H4 (cell line): ENCODE data around the gene INMT. TPM values are rescaled to one million over a fixed set of nuclear protein-coding genes. Genes with fewer than 3 reads are reported as not detected.

Experiments used
- DNase-seq: peaks from one replicate; pipeline ENCODE4 v3.0.0-alpha.2; 2015; ENCODE audit warnings: low spot score
- total RNA-seq: library from RNA; depleted of rRNA; stranded (reverse); fragments of >200 nt; shearing (Covaris generic); gene quantifications from 2 replicates; pipeline ENCODE4 v1.2.3, GENCODE V29; 2014

Gene INMT
- total RNA-seq, 1 experiment from 2014 or later = 0.66 TPM

- no peak for DNase-seq
Measured at GRCh38 chr7:30727061-30727945, 24.6 kb upstream of the INMT start.

- no peak for DNase-seq
Measured at GRCh38 chr7:30728591-30729100, 23.3 kb upstream of the INMT start.

GRCh38 chr7:30729642-30730041 is 22.3 kb upstream of the INMT start:
- DNase-seq = no peak

GRCh38 chr7:30730097-30730496 is 21.8 kb upstream of the INMT start:
- no peak for DNase-seq

- no peak for DNase-seq
Measured at GRCh38 chr7:30730996-30731395, 20.9 kb upstream of the INMT start.

- DNase-seq = no peak
Measured at GRCh38 chr7:30731581-30731980, 20.4 kb upstream of the INMT start.

GRCh38 chr7:30732606-30733005 is 19.3 kb upstream of the INMT start:
- DNase-seq = no peak

GRCh38 chr7:30733216-30733615 is 18.7 kb upstream of the INMT start:
- DNase-seq = no peak

GRCh38 chr7:30733691-30734090 is 18.2 kb upstream of the INMT start:
- no peak for DNase-seq

- DNase-seq = no peak
Measured at GRCh38 chr7:30734497-30734896, 17.4 kb upstream of the INMT start.

- no peak for DNase-seq
Measured at GRCh38 chr7:30735631-30736030, 16.3 kb upstream of the INMT start.

GRCh38 chr7:30736291-30736690 is 15.6 kb upstream of the INMT start:
- no peak for DNase-seq

- DNase-seq = no peak
Measured at GRCh38 chr7:30738026-30738915, 13.7 kb upstream of the INMT start.

- DNase-seq = no peak
Measured at GRCh38 chr7:30739691-30740090, 12.2 kb upstream of the INMT start.

GRCh38 chr7:30740417-30741181 is 11.3 kb upstream of the INMT start:
- peak; percentile 79 for DNase-seq

- no peak for DNase-seq
Measured at GRCh38 chr7:30741289-30741688, 10.6 kb upstream of the INMT start.

- DNase-seq = no peak
Measured at GRCh38 chr7:30743371-30744074, 8.4 kb upstream of the INMT start.

- DNase-seq = no peak
Measured at GRCh38 chr7:30744075-30744417, 7.9 kb upstream of the INMT start.

GRCh38 chr7:30745261-30745941 is 6.5 kb upstream of the INMT start:
- no peak for DNase-seq

- DNase-seq = no peak
Measured at GRCh38 chr7:30750010-30750409, 1.9 kb upstream of the INMT start.
